Fibroblast of skin of right biceps (primary cell): Measurements from ENCODE around the gene MCC.
A peak's percentile ranks its signal among the peaks of the same experiment; 100 is the strongest.
"Not testable (repeated sequence)": the region's sequence is repeated elsewhere in the genome, so short reads cannot be mapped to it uniquely, and the experiment has no call there.

Experiments
- DNase-seq: peaks from one replicate; pipeline ENCODE4 v3.0.0-alpha.2; 2013

Gene MCC

DNA sequence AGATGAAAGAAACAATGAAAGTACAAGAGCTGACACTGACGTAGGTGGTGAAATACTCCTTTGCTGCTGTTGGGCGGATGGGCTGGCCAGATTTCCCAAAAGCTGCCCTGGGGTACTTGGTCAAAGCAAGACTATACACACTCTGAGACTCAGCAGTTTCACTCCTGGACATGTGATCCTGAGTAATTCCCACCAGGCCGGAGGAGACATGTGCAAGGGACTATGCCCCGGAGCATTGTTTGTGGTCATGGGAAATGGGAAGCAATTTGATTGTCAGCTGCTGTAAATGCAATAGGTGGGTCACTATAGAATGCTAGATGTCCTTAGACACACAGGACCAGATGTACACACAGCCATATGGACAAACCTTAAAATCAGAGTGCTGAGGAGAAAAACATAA is 395.6 kb downstream of the MCC start:
- no peak for DNase-seq

DNA sequence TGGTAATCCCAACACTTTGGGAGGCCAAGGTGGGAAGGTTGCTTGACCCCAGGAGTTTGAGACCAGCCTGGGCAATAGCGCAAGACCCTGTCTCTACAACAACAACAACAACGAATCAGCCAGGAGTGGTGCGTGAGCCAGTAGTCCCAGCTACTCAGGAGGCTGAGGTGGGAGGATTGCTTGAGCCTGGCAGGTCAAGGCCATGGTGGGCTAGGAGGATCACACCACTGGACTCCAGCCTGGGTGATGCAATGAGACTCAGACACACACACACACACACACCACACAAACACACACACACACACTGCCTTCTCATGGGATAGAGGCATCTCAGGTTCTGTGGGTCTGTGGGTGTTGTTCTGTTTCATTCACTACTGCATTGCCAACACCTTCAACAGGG is 396.6 kb downstream of the MCC start:
- no peak for DNase-seq

DNA sequence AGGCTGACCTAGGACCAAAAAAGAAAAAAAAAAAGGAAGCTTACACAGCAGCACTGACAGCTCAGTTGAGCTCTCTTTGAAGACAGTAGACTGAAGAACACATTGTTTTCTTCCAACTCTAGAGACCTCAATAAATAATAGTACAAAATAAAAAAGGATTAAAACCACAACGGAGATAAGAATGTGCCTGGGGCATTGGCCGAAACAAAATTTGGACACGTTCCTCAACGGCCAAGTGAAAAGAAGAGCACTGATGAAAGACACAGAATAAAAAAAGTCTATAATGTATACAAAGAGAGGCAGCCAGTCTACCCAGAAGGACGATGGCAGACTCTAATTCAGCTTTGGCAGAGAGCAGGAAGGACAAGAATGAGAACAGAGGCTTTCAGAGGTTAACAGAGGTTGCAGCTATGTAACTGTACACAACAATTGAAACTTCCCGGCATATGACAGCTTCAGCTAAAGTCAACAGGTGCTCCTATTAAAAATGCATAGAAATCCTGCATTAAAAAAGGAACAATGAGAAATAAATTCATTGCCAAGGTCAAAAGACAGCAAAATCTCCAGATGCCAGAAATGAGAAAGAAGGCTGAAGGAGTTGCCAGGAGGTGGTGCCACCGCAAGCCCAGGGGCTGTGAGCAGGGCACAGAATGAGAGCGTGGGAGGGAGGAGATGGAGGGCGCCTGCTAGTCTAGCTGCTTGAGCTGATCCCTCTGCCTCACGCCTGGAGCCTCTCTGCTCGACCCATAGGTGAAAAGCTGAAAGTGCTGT is 397.7 kb downstream of the MCC start:
- DNase-seq: no peak

DNA sequence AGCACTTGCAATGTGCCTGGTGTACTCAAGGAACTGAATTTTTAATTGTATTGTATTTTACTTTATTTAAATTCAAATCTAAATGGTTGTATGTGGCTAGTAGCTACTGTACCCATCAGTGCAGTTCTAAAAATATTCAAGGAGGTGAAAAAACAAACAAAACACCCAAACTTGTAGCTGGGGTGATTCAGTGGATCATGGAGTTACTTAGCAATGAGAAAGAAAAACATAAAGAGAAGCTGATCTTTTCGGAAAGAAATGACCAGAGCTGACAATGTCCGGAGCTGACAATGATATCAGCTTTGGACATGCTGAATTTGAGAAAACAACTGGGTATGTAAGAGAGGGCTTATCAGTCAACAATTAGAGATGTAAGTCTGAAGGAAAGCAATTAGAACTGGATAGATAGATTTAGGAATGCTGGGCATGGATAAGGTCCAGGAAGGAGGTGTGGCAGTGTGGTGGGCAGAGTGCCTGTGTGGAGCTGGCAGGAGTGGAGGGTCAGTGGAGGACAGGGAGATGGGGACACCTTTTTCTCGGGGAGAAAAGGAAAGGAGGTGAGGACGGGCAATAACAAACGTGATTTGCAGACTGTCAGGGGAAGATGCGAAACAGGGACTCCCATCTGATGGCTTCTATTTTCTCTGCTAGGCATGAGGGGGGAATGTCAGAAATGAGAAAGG is 398.5 kb downstream of the MCC start:
- DNase-seq: no peak

DNA sequence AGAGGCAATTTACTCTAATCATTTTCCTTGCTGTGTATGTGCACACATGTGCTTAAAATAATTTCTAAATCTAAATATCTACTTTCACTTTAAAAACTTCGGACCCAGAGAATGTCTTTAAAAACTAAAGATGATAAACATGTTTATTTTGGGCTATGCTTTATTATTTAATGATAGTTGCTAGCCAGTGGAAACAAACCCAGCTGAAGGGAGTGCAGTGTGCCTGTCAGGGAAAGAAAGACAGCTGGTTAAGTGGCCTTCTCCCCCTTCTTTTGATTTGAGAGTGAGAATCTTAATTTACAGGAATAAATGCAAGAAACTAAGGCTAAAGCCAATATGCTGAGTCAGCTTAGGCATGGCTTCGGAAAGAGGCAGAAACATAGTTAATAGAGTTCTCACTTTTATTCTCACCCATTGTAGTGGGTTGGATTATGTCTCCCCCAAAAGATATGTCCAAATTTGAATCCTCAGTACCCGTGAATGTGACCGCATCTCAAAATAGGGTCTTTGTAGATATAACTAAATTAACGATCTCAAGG is 400.2 kb downstream of the MCC start:
- no peak for DNase-seq

DNA sequence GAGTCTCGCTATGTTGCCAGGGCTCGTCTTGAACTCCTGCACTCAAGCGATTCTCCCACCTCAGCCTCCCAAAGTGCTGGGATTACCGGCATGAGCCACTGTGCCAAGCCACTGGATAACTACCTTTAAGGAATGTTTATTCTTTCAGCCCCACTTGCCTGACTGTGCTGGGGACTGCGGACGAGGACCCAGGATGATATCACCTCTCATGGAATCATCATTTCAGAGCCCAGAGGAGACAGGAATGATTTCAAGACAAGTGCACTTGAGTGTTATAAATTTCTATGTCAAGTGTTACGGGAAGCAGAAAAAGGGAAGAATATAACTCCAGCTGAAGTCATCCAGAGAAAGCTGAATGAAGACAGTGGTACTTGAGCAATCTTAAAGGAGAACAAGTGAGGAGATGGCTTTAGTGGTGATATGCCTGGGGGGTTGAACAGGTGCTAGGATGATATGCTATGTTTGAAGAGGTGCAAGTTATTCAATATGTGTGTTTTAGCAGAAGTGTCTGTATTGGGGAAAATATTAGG is 402.3 kb downstream of the MCC start:
- no peak for DNase-seq

DNA sequence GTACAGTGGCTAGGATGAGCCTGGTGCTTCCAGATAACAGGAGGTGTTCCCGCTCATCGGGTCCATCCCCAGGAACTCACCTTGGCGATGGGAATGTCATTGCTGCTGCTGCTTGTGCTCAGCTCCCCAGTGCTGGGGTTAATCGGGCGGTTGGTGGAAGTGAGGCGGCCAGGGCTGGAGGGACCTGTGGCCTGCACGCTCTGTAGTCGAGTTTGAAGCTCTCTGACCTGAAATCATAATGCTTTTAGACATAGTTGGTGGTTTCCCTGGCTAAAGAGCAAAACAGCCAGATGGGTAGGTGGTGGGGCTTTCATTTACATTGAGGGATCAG is 403.2 kb downstream of the MCC start:
- DNase-seq: no peak

DNA sequence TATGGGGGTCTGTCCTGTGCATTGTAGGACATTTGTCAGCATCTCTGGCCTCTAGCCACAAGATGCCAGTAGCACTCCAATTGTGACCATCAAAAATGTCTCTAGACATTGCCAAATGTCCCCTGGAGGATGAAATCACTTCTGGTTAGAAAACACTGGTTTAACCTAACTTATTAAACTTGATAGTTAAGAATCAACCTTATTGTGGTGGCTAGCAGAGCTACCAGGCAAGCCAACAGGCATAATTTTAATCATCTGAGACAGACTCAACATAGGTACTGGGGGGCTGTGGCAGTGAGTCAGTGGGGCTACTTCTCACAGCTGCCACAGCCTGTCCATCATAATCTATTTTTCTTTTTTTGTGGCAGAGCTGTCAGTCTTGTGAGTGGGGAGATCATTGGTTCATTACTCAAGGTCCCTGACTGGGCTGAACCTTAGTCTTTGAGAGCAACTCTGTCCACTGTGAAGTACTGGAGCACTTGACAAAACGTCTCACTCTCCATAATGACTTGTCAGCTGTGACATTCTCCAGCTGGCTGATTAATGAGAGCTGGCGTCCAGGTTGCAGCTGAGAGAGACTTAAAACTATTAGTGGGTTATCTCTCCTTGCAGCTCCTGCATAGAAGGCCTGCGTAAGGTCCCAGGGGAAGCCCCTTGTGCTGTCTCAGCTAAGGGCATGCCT is 403.7 kb downstream of the MCC start:
- no peak for DNase-seq

DNA sequence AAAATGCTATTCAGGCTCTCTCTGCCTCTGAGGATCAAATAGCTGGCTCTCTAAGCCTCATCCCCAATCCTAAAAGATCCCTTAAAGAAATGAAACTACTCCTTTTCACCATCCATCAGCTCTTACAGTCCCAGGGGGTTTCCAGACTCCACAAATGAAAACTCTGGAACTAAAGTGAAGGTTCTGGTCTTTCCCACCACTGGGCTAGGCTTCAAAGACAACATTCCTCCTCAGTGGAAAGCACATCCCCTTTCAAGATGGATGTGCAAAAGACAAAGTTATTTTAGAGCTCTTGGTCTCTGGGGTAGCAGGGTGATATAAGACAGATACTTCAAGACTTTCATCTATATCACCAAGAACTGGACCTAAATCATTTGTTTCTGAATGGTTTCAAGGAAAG is 404.8 kb downstream of the MCC start:
- no peak for DNase-seq

DNA sequence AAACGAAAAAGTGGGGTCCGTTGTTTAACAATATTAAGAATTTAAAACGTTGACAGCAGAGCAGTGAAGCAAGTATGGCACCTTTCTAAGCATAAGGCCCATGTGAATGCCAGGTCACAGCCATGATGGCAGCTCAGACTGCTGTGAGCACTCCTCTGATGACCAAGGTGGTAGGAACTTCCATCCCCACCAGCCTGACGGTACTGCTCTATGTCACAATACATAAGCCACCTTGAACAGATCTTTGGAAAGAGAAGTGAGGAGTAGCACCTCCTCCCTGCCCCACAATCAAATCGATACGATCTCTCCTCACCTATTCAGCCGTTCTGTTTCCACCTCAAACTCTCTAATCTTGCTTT is 405.7 kb downstream of the MCC start:
- no peak for DNase-seq

DNA sequence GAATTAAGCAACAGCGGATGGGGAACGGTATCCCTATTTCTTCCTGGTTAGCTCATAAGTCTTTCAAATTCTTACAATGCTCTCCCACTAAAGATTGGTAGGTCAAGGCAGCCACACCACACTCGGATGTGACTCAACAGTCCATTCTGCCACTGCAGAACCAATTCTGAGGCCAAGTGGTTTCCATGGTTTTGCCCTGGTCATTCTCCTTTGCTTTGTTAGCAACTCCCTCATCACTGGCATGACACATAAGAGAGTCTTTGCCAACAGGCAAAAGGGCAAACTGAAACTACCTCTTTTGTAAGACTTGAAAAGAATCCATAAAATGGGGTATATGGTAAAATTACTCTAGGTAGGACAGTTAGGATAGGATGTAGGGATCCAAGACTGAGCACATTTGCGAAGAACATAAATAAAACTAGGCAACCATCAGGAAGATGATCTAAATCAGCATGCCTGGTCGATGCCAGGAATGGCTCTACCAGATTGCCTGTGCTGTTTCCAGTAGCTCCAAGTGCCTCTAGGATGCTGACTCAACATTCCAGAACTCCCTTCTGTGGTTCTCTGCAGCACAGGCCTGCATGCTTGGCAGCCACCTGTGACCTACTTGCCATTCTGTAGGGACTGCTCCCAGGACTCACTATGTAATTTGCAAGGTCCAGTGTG is 406.2 kb downstream of the MCC start:
- peak; percentile 52 for DNase-seq

DNA sequence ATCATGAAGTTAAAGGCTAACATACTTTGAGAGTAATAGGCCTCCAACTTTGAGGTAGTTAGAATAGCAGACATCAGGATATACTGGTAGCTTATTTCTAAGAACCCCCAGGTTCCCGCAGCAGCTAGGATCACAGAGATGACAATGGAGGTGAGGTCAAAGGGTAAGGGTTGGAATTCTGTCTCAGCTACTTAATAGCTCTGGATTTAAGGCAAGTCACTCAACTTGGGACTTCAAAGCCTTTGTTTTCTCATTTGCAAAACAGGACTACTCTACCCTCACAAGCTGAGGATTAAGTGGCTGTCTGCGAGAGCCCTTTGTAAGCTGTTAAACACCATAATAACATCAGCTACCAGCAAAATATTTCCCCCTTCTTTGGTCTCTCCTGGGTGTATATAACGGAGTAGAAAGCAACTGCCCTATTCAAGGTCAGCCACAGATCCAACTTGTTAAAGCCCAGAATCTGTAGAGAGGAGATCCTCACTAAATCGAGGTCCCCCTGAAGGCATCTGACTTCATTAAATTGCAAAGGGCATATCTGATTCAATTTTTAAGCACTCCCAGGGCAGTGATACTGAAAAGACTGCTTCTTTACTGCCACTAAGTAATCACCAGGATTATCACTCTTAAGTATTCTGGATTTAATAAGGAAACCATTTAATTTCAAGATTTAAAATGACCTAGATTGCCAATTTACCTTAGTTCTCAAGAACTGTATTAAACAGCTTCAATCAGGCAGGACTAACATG is 407.0 kb downstream of the MCC start:
- DNase-seq: no peak

DNA sequence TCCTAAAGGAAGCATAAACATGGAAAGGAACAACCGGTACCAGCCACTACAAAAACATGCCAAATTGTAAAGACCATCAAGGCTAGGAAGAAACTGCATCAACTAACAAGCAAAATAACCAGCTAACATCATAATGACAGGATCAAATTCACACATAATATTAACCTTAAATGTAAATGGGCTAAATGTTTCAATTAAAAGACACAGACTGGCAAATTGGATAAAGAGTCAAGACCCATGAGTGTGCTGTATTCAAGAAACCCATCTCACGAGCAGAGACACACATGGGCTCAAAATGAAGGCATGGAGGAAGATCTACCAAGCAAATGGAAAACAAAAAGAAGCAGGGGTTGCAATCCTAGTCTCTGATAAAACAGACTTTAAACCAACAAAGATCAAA is 411.6 kb downstream of the MCC start:
- not testable (repeated sequence) for DNase-seq

DNA sequence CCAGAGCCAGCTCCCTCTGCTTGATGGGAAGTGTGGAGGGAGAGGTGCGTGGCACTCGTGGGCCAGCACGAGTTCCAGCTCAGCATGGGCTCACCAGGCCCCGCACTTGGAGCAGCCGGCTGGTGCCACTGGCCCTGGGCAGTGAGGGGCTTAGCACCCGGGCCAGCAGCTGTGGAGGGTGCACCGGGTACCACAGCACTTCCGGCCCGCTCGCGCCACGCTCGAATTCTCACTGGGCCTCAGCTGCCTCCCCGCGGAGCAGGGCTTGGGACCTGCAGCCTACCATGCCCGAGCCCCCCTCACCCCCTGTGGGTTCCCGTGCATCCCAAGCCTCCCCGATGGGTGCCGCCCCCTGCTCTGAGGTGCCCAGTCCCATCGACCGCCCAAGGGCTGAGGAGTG is 413.2 kb downstream of the MCC start:
- DNase-seq: no peak

DNA sequence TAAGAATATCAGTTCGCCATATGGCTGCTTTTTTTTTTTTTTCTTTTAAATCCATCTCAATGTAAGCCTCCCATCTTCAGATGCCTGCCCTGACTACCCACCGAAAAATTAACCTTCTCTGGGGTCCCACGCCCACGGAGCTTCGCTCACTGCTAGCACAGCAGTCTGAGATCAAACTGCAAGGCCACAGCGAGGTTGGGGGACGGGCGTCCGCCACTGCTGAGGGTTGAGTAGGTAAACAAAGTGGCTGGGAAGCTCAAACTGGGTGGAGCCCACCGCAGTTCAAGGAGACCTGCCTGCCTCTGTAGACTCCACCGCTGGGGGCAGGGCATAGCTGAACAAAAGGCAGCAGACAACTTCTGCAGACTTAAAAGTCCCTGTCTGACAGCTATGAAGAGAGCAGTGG is 414.6 kb downstream of the MCC start:
- DNase-seq: not testable (repeated sequence)

DNA sequence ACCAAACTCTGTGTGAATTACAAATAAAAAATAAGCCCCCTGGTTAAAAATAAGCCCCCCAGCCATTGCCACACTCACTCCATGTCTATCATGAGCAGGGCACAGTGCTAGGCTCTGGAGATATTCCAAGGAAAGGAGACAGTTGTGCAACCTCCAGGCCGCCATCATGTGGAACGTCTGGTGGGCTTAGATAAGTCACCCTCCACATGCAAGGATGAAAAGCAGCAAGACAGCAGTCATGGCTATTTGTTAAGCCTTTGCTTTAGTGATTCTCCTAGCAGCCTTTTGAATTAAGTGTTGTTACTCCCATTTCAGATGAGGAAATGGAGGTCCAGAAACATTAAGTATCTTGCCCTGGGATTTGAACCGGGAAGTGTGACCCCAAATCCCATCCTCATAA is 416.9 kb downstream of the MCC start:
- DNase-seq: no peak

DNA sequence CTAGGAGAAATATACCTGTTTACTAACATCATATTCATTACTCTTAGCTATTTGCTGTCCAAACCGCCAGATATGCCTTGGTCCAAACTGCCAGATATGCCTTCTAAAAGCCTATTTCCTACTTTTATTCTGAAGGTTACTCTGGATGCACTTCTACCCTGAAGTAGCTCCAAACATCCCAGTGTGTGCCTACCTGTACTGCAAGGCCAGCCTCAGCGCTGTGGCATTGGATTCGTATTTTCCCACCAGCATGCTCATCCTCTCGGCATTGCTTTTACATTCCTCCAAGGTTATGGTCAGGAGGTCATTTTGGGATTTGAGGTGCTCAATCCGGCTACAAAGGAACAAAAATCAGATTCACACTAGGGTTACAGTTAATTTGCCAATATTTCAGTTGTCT is 417.4 kb downstream of the MCC start:
- no peak for DNase-seq

DNA sequence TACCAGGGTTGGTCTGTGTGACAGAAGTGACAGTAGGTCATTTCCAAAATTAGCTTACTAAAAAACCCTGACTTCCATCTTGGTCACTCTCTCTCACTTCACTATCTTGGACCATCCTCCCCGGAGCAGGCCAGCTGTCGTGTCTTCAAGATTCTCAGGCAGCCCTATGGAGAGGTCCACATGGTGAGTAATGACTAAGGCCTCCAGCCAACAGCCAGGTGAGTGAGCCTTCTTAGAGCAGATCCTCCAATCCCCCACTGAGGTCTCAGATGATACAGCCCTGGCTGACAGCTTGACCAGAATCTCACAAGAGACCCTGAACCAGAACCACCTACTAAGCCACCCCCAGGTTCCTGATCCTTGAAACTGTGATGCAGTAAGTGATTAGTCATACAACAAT is 419.7 kb downstream of the MCC start:
- peak; percentile 67 for DNase-seq

DNA sequence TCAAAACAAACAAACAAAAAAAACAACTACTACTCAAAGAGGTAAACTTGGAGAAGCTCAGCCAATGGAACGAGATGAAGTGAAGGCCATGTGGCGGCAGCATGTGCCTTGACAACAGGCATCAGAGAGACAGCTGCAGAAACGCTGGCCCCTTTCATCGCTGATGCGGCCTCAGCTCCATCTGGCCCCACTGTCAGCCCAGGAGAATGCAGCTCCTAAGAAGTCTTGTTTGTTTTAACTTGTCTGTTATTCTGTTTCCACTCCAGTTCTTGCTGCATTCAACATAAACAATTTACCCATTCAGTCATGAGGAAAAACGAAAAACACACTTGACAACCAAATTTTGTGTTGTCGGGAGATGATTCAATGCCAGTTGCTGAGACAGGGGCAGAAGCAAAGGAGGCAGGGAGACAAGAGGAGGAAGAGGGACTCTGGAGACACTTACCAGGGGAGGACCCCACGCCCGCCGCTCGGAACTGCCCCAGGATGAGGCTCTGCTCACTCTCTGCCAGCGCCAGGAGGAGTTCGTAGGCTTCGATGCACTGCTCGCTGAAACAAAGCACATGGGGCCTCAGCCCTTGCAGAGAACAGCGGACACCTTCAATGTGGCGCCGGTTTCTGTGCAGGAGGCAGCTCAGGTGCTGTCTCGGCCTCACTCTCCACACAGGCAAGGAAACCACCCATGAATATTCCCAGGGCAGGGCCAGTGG is 420.5 kb downstream of the MCC start:
- no peak for DNase-seq

DNA sequence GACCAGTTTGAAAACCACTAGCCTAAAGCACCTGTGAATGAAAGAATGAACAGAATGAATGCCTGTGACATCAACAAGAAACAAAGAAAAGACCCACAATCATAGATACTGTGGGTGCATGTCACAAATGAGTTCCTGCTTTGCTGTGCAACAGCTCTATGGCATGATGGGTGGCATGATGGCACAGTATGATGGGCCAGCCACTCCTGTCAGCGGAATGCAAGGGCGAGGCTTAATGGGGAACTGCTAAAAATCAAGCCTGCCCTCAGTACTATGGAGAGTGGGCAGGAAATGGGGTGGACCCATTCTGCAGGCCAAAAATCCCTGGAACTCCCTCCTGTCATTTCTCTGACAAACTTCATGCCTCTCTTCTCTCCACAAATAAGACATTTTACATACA is 422.6 kb downstream of the MCC start:
- no peak for DNase-seq

DNA sequence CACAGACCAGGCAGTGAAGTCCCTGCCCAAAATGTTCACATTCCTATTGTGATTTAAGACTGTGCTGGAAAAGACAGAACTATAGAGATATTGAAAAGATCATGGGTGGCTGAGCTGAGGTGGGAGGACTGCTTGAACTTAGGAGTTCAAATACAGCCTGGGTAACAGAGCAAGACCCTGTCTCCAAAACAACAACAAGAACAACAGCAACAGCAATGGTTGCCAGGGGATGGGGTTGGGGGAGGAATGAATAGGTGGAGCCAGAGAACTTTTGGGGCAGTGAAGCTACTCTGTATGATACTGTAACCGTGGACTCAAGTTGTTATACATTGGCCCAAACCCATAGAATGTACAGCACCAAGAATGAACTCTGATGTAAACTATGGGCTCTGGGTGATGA is 423.4 kb downstream of the MCC start:
- no peak for DNase-seq

DNA sequence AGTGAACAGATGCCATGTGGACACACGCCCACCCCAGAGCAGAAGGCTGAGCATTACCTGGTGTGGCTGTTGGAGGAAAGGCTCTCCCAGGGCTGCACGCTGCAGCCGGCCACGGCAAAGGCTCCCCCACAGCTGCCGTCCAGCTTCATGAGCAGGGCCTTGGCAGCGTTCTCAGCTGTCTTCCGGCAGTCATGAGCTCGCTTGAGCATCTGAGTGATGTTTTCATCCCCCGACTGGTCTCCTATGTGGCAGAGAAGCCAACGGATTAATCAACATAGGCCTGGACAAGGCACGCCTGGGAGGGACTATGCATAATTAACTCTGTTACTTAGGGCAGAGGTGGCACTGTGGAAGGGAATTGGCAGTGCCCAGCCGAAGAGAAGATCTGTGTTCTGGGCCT is 424.3 kb downstream of the MCC start:
- DNase-seq: no peak
